Endothelial cell of umbilical vein (primary cell): Measurements from ENCODE around the gene VARS1.

ENCODE experiments used
- CTCF ChIP-seq, 2 donors: IDR thresholded peaks; 1 replicate in 1 of 2; 2 replicates in 1 of 2; pipeline ENCODE4 v1.5.1; 2011; ENCODE audit warnings: low read length in 2 of 2, mild to moderate bottlenecking in 2 of 2, moderate library complexity in 2 of 2, control low read depth in 1 of 2, inconsistent platforms in 1 of 2, low read depth in 1 of 2; ENCODE audit not compliant: insufficient read depth in 1 of 2; ENCODE audit errors: extremely low read depth in 1 of 2
- EZH2 ChIP-seq: IDR thresholded peaks from 2 replicates; pipeline ENCODE4 v1.6.1; 2012; ENCODE audit warnings: borderline replicate concordance, low read depth, mild to moderate bottlenecking, moderate library complexity, low read length, inconsistent platforms; ENCODE audit not compliant: severe bottlenecking
- FOS ChIP-seq: IDR thresholded peaks from 2 replicates; pipeline ENCODE4 v1.6.1; 2011; ENCODE audit warnings: mild to moderate bottlenecking, low read length, moderate library complexity, borderline replicate concordance; ENCODE audit not compliant: insufficient read depth
- JUN ChIP-seq: IDR thresholded peaks from 2 replicates; pipeline ENCODE4 v1.6.1; 2011; ENCODE audit warnings: borderline replicate concordance, low read depth; ENCODE audit not compliant: insufficient read length, insufficient read depth
- MAX ChIP-seq: IDR thresholded peaks from 2 replicates; pipeline ENCODE4 v1.6.1; 2011; ENCODE audit not compliant: insufficient read depth, insufficient read length
- POLR2A ChIP-seq: IDR thresholded peaks from 2 replicates; pipeline ENCODE4 v1.6.1; 2012; ENCODE audit warnings: low read depth, mild to moderate bottlenecking, control low read depth, low read length
- POLR2AphosphoS5 ChIP-seq: IDR thresholded peaks from 2 replicates; pipeline ENCODE4 v1.6.1; 2012; ENCODE audit warnings: low read depth, mild to moderate bottlenecking, control low read depth, low read length, moderate library complexity; ENCODE audit not compliant: insufficient read depth

- TF ChIP-seq POLR2A (no peak), CTCF (IDR thresholded peaks at IDR 0.05; ENCODE audit: extremely low read depth in 1 of 2, insufficient read depth in 1 of 2, low read depth in 1 of 2, low read length in 2 of 2) (no peak), MAX (no peak), POLR2AphosphoS5 (no peak), EZH2 (no peak), JUN (no peak), FOS (no peak)
Measured at GRCh38 chr6:31796993-31797385, 1.4 kb upstream of the VARS1 start.
